Kidney capillary endothelial cell (primary cell): ENCODE data around the gene EIF4G3.
"Not testable (repeated sequence)": the region's sequence is repeated elsewhere in the genome, so short reads cannot be mapped to it uniquely, and the experiment has no call there.

Experiments
- DNase-seq: peaks from one replicate; pipeline ENCODE4 v3.0.0-alpha.2; 2018; ENCODE audit warnings: low spot score

Gene EIF4G3

DNA sequence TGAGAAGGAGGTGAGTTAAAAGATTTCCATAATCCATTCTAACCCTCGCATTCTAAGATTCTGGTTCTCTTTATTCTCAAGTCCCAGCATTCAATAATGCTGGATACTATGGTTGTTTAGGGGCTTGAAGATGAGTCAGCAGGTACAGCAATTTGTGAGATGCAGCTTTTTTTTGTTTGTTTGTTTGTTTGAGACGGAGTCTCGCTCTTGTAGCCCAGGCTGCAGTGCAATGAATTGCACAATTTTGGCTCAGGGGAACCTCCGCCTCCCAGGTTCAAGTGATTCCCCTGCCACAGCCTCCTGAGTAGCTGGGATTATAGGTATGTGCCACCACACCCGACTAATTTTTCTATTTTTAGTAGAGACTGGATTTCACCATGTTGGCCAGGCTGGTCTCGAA lies 23.3 kb downstream of the EIF4G3 start:
- DNase-seq, result no peak

DNA sequence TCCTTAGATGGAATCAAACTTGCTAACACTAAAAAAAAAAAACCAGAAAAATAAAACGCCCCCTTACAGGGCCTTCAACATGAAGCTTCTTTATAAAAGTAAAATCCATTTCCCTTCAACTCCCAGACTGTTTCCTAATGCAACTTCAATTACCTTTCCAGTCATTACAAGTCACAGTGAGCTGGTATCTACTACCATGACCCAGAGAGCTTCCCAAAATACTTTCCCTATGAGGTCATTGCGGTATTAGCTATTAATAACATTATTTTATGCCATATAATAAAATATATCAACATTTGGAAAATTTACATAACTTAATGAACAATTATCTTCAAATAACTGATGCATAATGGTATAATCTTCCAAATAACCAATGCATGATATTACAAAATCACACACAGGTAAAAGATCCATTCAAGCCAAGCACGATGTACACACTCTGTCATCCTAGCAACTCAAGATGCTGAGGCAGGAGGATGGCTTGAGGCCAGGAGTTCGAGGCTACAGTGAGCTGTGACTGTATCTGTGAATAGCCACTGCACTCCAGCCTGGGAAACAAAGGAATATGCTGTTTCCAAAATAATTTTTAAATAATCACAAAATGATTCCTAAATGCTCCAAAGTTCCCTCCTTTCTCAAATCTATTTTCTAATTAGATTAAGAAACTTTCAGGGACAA lies 24.1 kb downstream of the EIF4G3 start:
- no peak for DNase-seq

DNA sequence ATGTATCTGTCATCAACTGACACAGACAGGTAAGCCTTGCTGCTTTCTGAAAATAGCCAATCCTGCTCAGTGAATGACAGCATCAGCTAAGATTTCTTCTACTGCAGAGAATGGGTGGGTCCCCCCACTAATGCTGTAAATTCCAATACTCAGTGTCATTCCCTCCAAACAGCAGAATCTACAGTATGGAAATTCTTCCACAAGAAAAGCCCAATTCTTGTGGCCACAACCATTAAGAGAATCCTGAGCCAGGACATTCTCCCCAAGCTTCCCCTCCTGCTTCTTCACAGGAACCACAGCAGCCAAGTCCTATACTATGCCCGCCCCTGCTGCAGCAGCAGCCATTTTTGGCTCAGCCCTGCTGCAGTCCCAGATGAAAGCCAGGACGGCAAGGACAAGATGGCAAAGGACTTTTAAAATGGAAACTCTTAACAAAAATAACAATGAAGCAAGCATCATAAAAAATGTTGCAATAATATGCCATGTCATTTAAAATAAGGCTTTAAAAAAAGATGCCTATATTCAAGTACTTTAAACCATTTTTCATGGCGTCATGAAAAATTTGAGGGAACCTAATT lies 26.8 kb downstream of the EIF4G3 start:
- DNase-seq, result peak; percentile 33

- DNase-seq, result peak; percentile 22
These were observed 27.3 kb downstream of the EIF4G3 start for GRCh38 chr1:21149430-21149854.

- DNase-seq, result no peak
These were observed 32.9 kb downstream of the EIF4G3 start for GRCh38 chr1:21143752-21144151.

GRCh38 chr1:21143138-21143537 lies 33.6 kb downstream of the EIF4G3 start:
- no peak for DNase-seq

DNA sequence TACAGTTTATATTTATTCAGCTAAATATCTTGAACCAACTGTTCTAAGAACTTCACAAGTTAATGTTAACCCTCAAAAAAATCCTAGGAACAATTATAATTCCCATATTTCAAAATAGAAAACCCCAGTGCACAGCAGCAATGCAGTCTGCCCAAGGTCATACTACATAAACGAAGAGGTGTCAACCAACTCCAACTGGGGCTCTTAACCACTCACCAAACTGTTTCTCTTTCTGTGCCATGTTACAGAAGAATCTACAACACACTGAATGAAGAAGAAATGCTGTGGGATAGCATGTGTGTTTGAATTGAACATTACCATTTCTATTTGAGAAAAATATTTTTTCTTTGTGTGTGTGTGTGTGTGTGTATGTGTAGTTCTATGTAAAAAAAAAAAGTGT lies 35.7 kb downstream of the EIF4G3 start:
- no peak for DNase-seq

GRCh38 chr1:21139601-21140000 lies 37.1 kb downstream of the EIF4G3 start:
- DNase-seq, result no peak

GRCh38 chr1:21136344-21136743 lies 40.4 kb downstream of the EIF4G3 start:
- DNase-seq, result not testable (repeated sequence)

GRCh38 chr1:21131200-21131599 lies 45.5 kb downstream of the EIF4G3 start:
- no peak for DNase-seq

GRCh38 chr1:21129407-21129806 lies 47.3 kb downstream of the EIF4G3 start:
- DNase-seq, result no peak

- no peak for DNase-seq
These were observed 50.4 kb downstream of the EIF4G3 start for GRCh38 chr1:21126324-21126723.

- DNase-seq, result no peak
These were observed 51.9 kb downstream of the EIF4G3 start for GRCh38 chr1:21124846-21125245.

- DNase-seq, result no peak
These were observed 53.3 kb downstream of the EIF4G3 start for GRCh38 chr1:21123287-21123948.

- no peak for DNase-seq
These were observed 54.8 kb downstream of the EIF4G3 start for GRCh38 chr1:21121764-21122471.

DNA sequence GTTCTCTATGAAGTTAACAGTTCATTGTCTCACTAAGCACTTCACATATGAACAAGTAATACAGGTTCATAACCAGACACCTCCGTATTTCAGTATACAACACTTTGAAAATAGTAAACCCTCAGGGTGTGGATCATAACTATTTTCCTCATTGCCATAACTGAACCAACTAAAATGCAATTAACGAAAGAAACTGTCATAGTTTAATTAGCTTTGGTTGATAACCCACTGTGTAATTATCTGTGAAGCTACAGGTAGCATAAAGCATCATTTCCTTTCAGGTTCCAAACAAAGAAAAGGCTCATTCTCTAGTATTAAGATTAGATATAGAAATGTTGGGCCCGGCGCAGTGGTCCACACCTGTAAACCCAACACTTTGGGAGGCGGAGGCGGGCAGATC lies 58.5 kb downstream of the EIF4G3 start:
- no peak for DNase-seq

DNA sequence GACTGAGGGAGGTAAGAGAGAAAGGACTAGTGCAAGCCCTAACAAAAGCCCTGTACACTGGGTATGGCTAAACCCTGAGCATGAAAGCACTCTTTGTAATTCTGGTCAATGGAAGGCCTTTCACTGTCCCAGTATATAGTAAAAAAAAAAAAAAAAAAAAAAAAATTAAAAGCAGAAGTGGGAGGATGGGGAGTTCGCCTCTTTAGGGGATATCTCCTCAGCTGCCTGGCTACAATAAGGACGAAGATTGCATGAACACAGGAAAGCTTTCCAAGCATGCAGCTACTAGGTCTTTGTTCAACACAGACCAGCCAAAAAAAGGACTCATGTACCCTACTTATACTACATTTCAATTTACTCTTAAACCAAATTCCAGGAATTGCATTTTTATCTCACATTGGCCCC lies 59.1 kb downstream of the EIF4G3 start:
- no peak for DNase-seq

GRCh38 chr1:21117159-21117558 lies 59.5 kb downstream of the EIF4G3 start:
- DNase-seq, result no peak

DNA sequence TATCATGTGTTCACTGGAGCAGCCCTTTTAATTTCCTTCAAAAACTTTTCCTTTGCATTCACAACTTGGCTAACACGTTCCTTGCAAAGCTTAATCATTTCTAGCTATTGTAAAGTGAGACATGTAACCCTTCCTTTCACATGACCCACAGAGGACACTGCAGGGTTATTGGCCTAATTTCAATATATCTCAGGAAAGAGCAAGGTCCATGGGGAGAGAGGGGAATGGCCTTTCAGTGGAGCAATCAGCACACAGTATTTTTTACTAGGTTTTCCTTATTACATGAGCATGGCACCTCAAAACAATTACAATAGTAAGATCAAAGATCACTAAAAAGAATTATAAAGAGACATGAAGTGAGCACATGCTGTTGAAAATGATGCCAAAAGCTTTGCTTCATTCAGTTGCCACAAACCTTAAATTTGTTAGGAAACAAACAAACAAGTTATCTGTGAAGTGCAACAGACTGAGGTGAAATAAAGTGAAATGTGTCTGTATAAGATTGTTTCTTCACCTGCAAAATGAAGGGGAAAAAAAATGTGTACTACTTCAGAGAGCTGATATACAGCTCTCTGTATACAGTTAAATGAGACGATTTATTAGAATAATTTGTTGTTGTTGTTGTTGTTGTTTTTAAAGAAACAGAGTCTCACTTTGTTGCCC lies 61.5 kb downstream of the EIF4G3 start:
- DNase-seq, result no peak

- DNase-seq, result no peak
These were observed 62.3 kb downstream of the EIF4G3 start for GRCh38 chr1:21114431-21114830.

DNA sequence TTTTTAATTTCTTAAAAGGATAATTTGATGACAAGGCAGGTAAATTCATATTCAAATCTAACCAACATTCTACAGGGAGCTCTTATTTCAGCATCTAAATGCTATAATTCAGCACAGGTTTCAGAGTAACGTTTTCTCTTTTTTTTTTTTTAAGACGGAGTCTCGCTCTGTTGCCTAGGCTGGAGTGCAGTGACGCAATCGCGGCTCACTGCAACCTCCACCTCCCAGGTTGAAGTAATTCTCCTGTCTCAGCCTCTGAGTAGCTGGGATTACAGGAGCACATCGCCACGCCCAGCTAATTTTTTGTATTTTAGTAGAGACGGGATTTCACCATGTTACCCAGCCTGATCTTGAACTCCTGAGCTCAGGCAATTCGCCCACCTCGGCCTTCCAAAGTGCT lies 66.5 kb downstream of the EIF4G3 start:
- DNase-seq, result no peak

DNA sequence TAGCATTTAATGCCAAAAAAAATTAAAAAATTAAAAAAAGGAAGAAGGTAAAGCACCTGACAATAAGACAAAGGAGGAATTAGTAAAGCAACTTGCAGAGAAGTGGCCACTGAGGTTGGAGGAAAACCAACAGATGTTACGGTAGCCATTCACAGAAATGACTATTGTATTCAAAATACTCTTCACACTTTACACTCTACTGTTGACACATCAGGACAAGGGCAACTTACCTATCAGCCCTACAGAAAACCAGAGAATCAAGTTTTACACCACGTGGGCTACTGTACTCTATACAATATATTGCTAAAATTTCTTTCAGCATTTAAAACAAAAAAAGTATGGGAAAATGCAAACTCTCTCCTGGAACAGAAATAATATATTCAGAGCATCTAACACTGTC lies 70.0 kb downstream of the EIF4G3 start:
- DNase-seq, result no peak
